ENCODE results near the gene FANCE. TPM values are rescaled to one million over a fixed set of nuclear protein-coding genes. Genes with fewer than 3 reads are reported as not detected.

FANCE gene
- total RNA-seq, 1 donor from 2014 or later: 9.3 TPM

GRCh38 chr6:35477028-35477427 lies 24.9 kb downstream of the FANCE start:
- no peaks in the 10 kb centered on the region for H3K9me3 Mint-ChIP-seq
- H3K4me3 Mint-ChIP-seq: no peak overlapping the region
- no peaks in the 10 kb centered on the region for H3K36me3 ChIP-seq
- TF ChIP-seq CTCF (IDR thresholded peaks at IDR 0.05): no peak
- no peak for TF ChIP-seq EZH2 (IDR thresholded peaks at IDR 0.05)
- no peak for TF ChIP-seq EZH2phosphoT487 (IDR thresholded peaks at IDR 0.05)
- H3K27ac ChIP-seq: peak overlapping the region; percentile 37
- H3K27me3 ChIP-seq: no peaks in the 10 kb centered on the region
- H3K27ac Mint-ChIP-seq: no peak overlapping the region
- H3K36me3 Mint-ChIP-seq: peaks cover 11% of the 10 kb centered on the region
- peaks cover 23% of the 10 kb centered on the region for H4K20me1 ChIP-seq (ENCODE audit: low read depth)
- H3K4me3 ChIP-seq: no peak overlapping the region
- H3K4me1 ChIP-seq: peaks cover 5% of the 10 kb centered on the region
- H3K4me1 Mint-ChIP-seq: peaks cover 18% of the 10 kb centered on the region
- H3K4me2 ChIP-seq: no peak overlapping the region
- peaks cover 6% of the 10 kb centered on the region for H3K79me2 ChIP-seq (ENCODE audit: low read depth)
- peaks cover 42% of the 10 kb centered on the region for H3F3A ChIP-seq (ENCODE audit: low read depth)
- H3K9me3 ChIP-seq (ENCODE audit: low read depth): no peaks in the 10 kb centered on the region
- peaks cover 4% of the 10 kb centered on the region for H3K27me3 Mint-ChIP-seq (ENCODE audit: insufficient read depth, low read depth)
- no peak for DNase-seq (ENCODE audit: low spot score)
- no peak overlapping the region for H2AFZ ChIP-seq (replicated peaks)
- no peak overlapping the region for H3K9ac ChIP-seq

- H3K27me3 Mint-ChIP-seq (ENCODE audit: insufficient read depth, low read depth): peaks cover 4% of the 10 kb centered on the region
- H3K9me3 Mint-ChIP-seq: no peaks in the 10 kb centered on the region
- DNase-seq (ENCODE audit: low spot score): no peak
- no peak for TF ChIP-seq EZH2 (IDR thresholded peaks at IDR 0.05)
- TF ChIP-seq EZH2phosphoT487 (IDR thresholded peaks at IDR 0.05): no peak
- no peak for TF ChIP-seq CTCF (IDR thresholded peaks at IDR 0.05)
- Histone ChIP-seq H3K36me3 (no peaks in the 10 kb centered on the region), H3K4me1 (peaks cover 5% of the 10 kb centered on the region), H3K4me3 (no peak overlapping the region), H3F3A (ENCODE audit: low read depth) (peaks cover 36% of the 10 kb centered on the region), H4K20me1 (ENCODE audit: low read depth) (peaks cover 17% of the 10 kb centered on the region), H3K27me3 (no peaks in the 10 kb centered on the region), H3K27ac (peak overlapping the region; percentile 37), H3K9ac (no peak overlapping the region), H3K4me2 (no peak overlapping the region), H3K9me3 (ENCODE audit: low read depth) (no peaks in the 10 kb centered on the region), H3K79me2 (ENCODE audit: low read depth) (no peaks in the 10 kb centered on the region), H2AFZ (replicated peaks) (no peak overlapping the region)
- peaks cover 6% of the 10 kb centered on the region for H3K36me3 Mint-ChIP-seq
- no peak overlapping the region for H3K27ac Mint-ChIP-seq
- no peak overlapping the region for H3K4me3 Mint-ChIP-seq
- peaks cover 14% of the 10 kb centered on the region for H3K4me1 Mint-ChIP-seq
These were observed 25.5 kb downstream of the FANCE start for GRCh38 chr6:35477551-35478179.

GRCh38 chr6:35478259-35478658 lies 26.1 kb downstream of the FANCE start:
- Mint-ChIP-seq H3K4me1 (peaks cover 14% of the 10 kb centered on the region), H3K4me3 (no peak overlapping the region), H3K36me3 (peaks cover 6% of the 10 kb centered on the region), H3K9me3 (no peaks in the 10 kb centered on the region), H3K27me3 (ENCODE audit: insufficient read depth, low read depth) (peaks cover 4% of the 10 kb centered on the region), H3K27ac (no peak overlapping the region)
- Histone ChIP-seq H3K79me2 (ENCODE audit: low read depth) (no peaks in the 10 kb centered on the region), H3K36me3 (no peaks in the 10 kb centered on the region), H3K4me3 (no peak overlapping the region), H2AFZ (replicated peaks) (no peak overlapping the region), H3K4me1 (peaks cover 5% of the 10 kb centered on the region), H3K27ac (no peak overlapping the region), H4K20me1 (ENCODE audit: low read depth) (peaks cover 11% of the 10 kb centered on the region), H3K9ac (no peak overlapping the region), H3K4me2 (no peak overlapping the region), H3K27me3 (no peaks in the 10 kb centered on the region), H3F3A (ENCODE audit: low read depth) (peaks cover 30% of the 10 kb centered on the region), H3K9me3 (ENCODE audit: low read depth) (no peaks in the 10 kb centered on the region)
- DNase-seq (ENCODE audit: low spot score): no peak
- no peak for TF ChIP-seq EZH2phosphoT487 (IDR thresholded peaks at IDR 0.05)
- no peak for TF ChIP-seq EZH2 (IDR thresholded peaks at IDR 0.05)
- TF ChIP-seq CTCF (IDR thresholded peaks at IDR 0.05): no peak

Measured in neural progenitor cell (in vitro differentiated cells).